GM18508 (cell line): ENCODE measurements around the gene AHI1.

ENCODE experiments used
- ATAC-seq: cut with Tn5 transposase; IDR thresholded peaks from one replicate; pipeline ENCODE4 v1.9.1; 2021; ENCODE audit warnings: moderate number of reproducible peaks; ENCODE audit not compliant: insufficient read depth, unreplicated experiment

Gene AHI1

GRCh38 chr6:135306740-135307420 lies 190.7 kb downstream of the AHI1 start:
- ATAC-seq: no peak

- ATAC-seq: no peak
Observed at GRCh38 chr6:135306166-135306565, 191.4 kb downstream of the AHI1 start.

- ATAC-seq: no peak
Observed at GRCh38 chr6:135305684-135306083, 191.9 kb downstream of the AHI1 start.

GRCh38 chr6:135304883-135305282 lies 192.7 kb downstream of the AHI1 start:
- no peak for ATAC-seq

- no peak for ATAC-seq
Observed at GRCh38 chr6:135301304-135301703, 196.2 kb downstream of the AHI1 start.

- ATAC-seq: no peak
Observed at GRCh38 chr6:135300576-135300975, 197.0 kb downstream of the AHI1 start.

- no peak for ATAC-seq
Observed at GRCh38 chr6:135299256-135299655, 198.3 kb downstream of the AHI1 start.

- no peak for ATAC-seq
Observed at GRCh38 chr6:135298455-135298854, 199.1 kb downstream of the AHI1 start.

- ATAC-seq: no peak
Observed at GRCh38 chr6:135296715-135297114, 200.8 kb downstream of the AHI1 start.

- ATAC-seq: no peak
Observed at GRCh38 chr6:135295085-135295484, 202.5 kb downstream of the AHI1 start.

- no peak for ATAC-seq
Observed at GRCh38 chr6:135291288-135292076, 206.1 kb downstream of the AHI1 start.

- ATAC-seq: no peak
Observed at GRCh38 chr6:135289816-135290215, 207.7 kb downstream of the AHI1 start.

GRCh38 chr6:135286962-135287538 lies 210.5 kb downstream of the AHI1 start:
- no peak for ATAC-seq

GRCh38 chr6:135285165-135285564 lies 212.4 kb downstream of the AHI1 start:
- no peak for ATAC-seq

- ATAC-seq: no peak
Observed at GRCh38 chr6:135283926-135284325, 213.6 kb downstream of the AHI1 start.

- ATAC-seq: no peak
Observed at GRCh38 chr6:135282395-135282794, 215.1 kb downstream of the AHI1 start.

GRCh38 chr6:135281964-135282363 lies 215.6 kb downstream of the AHI1 start:
- no peak for ATAC-seq

- no peak for ATAC-seq
Observed at GRCh38 chr6:135281227-135281626, 216.3 kb downstream of the AHI1 start.

- ATAC-seq: no peak
Observed at GRCh38 chr6:135280375-135281136, 217.0 kb downstream of the AHI1 start.

GRCh38 chr6:135277422-135277821 lies 220.1 kb downstream of the AHI1 start:
- no peak for ATAC-seq
